ENCODE measurements around the gene CCL1.

- TF ChIP-seq, protein P1, sequence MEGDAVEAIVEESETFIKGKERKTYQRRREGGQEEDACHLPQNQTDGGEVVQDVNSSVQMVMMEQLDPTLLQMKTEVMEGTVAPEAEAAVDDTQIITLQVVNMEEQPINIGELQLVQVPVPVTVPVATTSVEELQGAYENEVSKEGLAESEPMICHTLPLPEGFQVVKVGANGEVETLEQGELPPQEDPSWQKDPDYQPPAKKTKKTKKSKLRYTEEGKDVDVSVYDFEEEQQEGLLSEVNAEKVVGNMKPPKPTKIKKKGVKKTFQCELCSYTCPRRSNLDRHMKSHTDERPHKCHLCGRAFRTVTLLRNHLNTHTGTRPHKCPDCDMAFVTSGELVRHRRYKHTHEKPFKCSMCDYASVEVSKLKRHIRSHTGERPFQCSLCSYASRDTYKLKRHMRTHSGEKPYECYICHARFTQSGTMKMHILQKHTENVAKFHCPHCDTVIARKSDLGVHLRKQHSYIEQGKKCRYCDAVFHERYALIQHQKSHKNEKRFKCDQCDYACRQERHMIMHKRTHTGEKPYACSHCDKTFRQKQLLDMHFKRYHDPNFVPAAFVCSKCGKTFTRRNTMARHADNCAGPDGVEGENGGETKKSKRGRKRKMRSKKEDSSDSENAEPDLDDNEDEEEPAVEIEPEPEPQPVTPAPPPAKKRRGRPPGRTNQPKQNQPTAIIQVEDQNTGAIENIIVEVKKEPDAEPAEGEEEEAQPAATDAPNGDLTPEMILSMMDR (IDR thresholded peaks at IDR 0.05): no peak
- TF ChIP-seq EZH2 (IDR thresholded peaks at IDR 0.05) (no peak), EZH2phosphoT487 (IDR thresholded peaks at IDR 0.05) (no peak)
Observed at GRCh38 chr17:34393401-34393800, 30.4 kb upstream of the CCL1 start.
